Panc1 (cell line): ENCODE measurements around the gene UQCRQ. TPM values are rescaled to one million over a fixed set of nuclear protein-coding genes. Genes with fewer than 3 reads are reported as not detected.

Experiments used
- ATAC-seq: fragments of 200-7000 bp; cut with Tn5 transposase; 2 replicates; pipeline ENCODE4 v1.9.1; 2020; ENCODE audit warnings: mild to moderate bottlenecking, moderate library complexity
- BruUV-seq: library from RNA; stranded (reverse); fragments of 400-500 nt; replicated peaks from 2 replicates; lab custom pipeline; 2021; lab: Mats Ljungman, UMichigan
- CTCF ChIA-PET: fragments of 300-600 bp; sonication (Branson Sonifier 250); formaldehyde crosslinking; loops from one replicate; lab custom pipeline; 2022; ENCODE audit warnings: antibody characterized with exemption; lab: Charles Lee
- POLR2A ChIA-PET: fragments of 300-600 bp; sonication (Branson Sonifier 250); formaldehyde crosslinking; loops from one replicate; lab custom pipeline; 2022; ENCODE audit warnings: antibody characterized with exemption; lab: Charles Lee
- DNase-seq: peaks from one replicate; pipeline ENCODE4 v3.0.0-alpha.2; 2010; ENCODE audit warnings: low read depth, low spot score
- H3K27ac ChIP-seq: 2 replicates; pipeline ENCODE4 v1.5.1; 2011; ENCODE audit warnings: mild to moderate bottlenecking, low read length, inconsistent platforms
- H3K27me3 ChIP-seq: fragments of 200-500 bp; sonication (Bioruptor generic); 2 replicates; pipeline ENCODE4 v1.6.0; 2014; ENCODE audit warnings: low read length, inconsistent platforms; ENCODE audit not compliant: control insufficient read depth, insufficient read depth
- H3K36me3 ChIP-seq: fragments of 200-500 bp; sonication (Bioruptor generic); 2 replicates; pipeline ENCODE4 v1.5.1; 2014; ENCODE audit warnings: inconsistent platforms, mild to moderate bottlenecking, low read length, moderate library complexity; ENCODE audit not compliant: control insufficient read depth, insufficient read depth
- H3K4me1 ChIP-seq: 2 replicates; pipeline ENCODE4 v1.5.1; 2011; ENCODE audit warnings: inconsistent platforms, mild to moderate bottlenecking, low read length, moderate library complexity; ENCODE audit not compliant: control insufficient read depth, insufficient read depth
- H3K4me3 ChIP-seq, 2 experiments: 2 replicates each; pipeline ENCODE4 v1.5.1; 2011 to 2012; ENCODE audit warnings: low read depth in 2 of 2, low read length in 2 of 2, mild to moderate bottlenecking in 2 of 2, inconsistent platforms in 1 of 2, moderate library complexity in 1 of 2
- H3K9me3 ChIP-seq: fragments of 200-500 bp; sonication (Bioruptor generic); 2 replicates; pipeline ENCODE4 v1.5.1; 2014; ENCODE audit warnings: low read depth, mild to moderate bottlenecking, inconsistent platforms, low read length, moderate library complexity; ENCODE audit not compliant: control insufficient read depth, insufficient read depth
- CTCF ChIP-seq: fragments of 450-650 bp; IDR thresholded peaks from 2 replicates; pipeline ENCODE4 v1.5.1; 2017; ENCODE audit warnings: mild to moderate bottlenecking
- POLR2AphosphoS5 ChIP-seq: IDR thresholded peaks from 2 replicates; pipeline ENCODE4 v1.6.1; 2012; ENCODE audit warnings: mild to moderate bottlenecking, low read depth, low read length, moderate library complexity
- REST ChIP-seq, 2 experiments: IDR thresholded peaks; 2 replicates each; pipeline ENCODE4 v1.6.1; 2011 to 2012; ENCODE audit warnings: low read depth in 2 of 2, control low read depth in 1 of 2, low read length in 1 of 2, mild to moderate bottlenecking in 1 of 2, moderate library complexity in 1 of 2; ENCODE audit not compliant: insufficient read depth in 1 of 2
- SIN3A ChIP-seq: IDR thresholded peaks from 2 replicates; pipeline ENCODE4 v1.6.1; 2012; ENCODE audit warnings: low read depth, mild to moderate bottlenecking, low read length, moderate library complexity, borderline replicate concordance; ENCODE audit not compliant: insufficient read depth
- TCF7L2 ChIP-seq: IDR thresholded peaks from 2 replicates; pipeline ENCODE4 v1.6.1; 2011; ENCODE audit warnings: mild to moderate bottlenecking, low read depth, low read length, inconsistent platforms
- in situ Hi-C: cut with HindIII; loops from 2 replicates; pipeline ENCODE4 v1.10.0; 2016; ENCODE audit warnings: low sequenced_read_pairs, low pct_unique_long_range_greater_than_20kb
- intact Hi-C: fragments of 100-400 bp; cut with micrococcal nuclease; formaldehyde crosslinking; loops from one replicate; pipeline ENCODE4 v1.10.0; 2022; ENCODE audit not compliant: unreplicated experiment
- total RNA-seq: library from RNA; stranded (reverse); gene quantifications from one replicate; pipeline ENCODE4 v1.2.1, GENCODE V29; 2021; ENCODE audit not compliant: unreplicated experiment

The UQCRQ gene
- total RNA-seq, 1 experiment from 2014 or later, result 475 TPM

DNA sequence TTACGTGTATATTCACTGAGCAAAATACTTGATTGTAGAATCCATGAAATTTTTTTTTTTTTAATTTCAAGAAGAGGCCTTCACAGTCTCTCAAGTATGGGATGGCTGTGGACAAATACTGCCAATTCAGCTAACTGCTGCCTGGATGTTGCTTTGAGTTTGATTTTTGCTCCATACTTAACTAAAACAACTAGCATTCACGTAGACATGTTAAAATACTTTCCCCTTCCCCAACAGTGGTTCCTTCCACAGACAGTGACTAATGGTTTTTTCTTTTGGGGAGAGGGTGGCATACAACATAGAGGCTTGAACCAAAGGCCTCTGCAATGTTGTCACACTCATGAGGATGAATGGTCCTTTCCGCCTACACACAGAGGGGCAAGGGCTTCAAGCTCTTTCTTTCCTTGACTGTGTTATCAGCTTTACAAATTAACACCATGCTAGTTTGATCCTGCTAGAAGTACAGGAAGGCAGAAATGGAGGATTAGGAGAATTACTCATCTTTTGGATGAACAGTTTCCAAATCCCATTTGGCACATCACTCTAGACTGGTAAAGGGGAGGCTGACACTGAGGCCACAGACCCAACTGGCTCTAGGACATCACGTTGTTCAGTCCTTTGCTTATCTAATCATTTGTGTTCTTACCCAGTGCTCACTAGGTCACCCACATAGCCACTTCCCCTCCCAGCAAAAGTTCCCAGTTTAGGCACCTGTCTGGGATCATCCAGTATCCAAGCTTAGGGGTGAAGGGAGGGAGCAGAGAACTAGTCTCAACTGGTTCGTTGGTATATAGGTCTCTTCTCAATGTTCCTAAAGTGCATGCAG is 5.2 kb downstream of the UQCRQ start:
- intact Hi-C loops (no loop called here), in situ Hi-C loops (no loop called here)
- Histone ChIP-seq H3K4me3 (no peak overlapping the region), H3K27ac (no peak overlapping the region), H3K27me3 (no peaks in the 10 kb centered on the region), H3K4me1 (peaks cover 12% of the 10 kb centered on the region), H3K9me3 (no peaks in the 10 kb centered on the region), H3K36me3 (peaks cover 17% of the 10 kb centered on the region)
- no peak for DNase-seq
- TF ChIP-seq TCF7L2 (no peak), POLR2AphosphoS5 (no peak), SIN3A (no peak), REST (IDR thresholded peaks at IDR 0.05; ENCODE audit: insufficient read depth in 1 of 2, low read depth in 2 of 2, low read length in 1 of 2) (no peak), CTCF (no peak)
- BruUV-seq, result no TSS peak
- ChIA-PET CTCF (no interaction called here), POLR2A (no interaction called here)
- ATAC-seq, result no peak

DNA sequence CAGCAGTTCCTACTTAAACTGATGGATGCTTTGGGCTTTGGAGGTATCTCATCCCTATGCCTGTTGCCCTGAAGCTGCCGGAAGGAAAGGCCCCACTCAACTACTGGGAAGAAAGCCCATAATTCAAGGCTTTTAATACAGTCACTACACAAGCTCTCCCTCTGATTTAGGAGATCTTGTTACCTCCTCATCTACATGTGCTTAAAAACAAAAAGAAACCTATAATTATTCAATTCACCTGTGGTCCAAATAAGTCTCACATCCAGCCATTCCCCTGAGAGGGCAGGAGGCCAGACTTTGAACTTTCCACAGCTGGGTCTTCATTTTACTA is 6.3 kb downstream of the UQCRQ start:
- ChIA-PET CTCF (no interaction called here), POLR2A (no interaction called here)
- intact Hi-C loops (no loop called here), in situ Hi-C loops (no loop called here)
- TF ChIP-seq REST (IDR thresholded peaks at IDR 0.05; ENCODE audit: insufficient read depth in 1 of 2, low read depth in 2 of 2, low read length in 1 of 2), result no peak
- no peak for TF ChIP-seq SIN3A
- TF ChIP-seq POLR2AphosphoS5, result no peak
- no peak for TF ChIP-seq TCF7L2
- no peak for TF ChIP-seq CTCF
- Histone ChIP-seq H3K27me3 (no peaks in the 10 kb centered on the region), H3K9me3 (no peaks in the 10 kb centered on the region), H3K27ac (no peak overlapping the region), H3K36me3 (peaks cover 9% of the 10 kb centered on the region), H3K4me1 (peaks cover 5% of the 10 kb centered on the region), H3K4me3 (no peak overlapping the region)
- BruUV-seq, result no TSS peak
- DNase-seq (no peak), ATAC-seq (no peak)
